UCSD-AML1 (cell line): Measurements from ENCODE around the gene COA7.

Source experiments
- DNase-seq: peaks from one replicate; lab custom pipeline; 2025; ENCODE audit not compliant: unreplicated experiment; lab: John Stamatoyannopoulos, UW

The COA7 gene

GRCh38 chr1:52670604-52671003 is 27.5 kb downstream of the COA7 start:
- DNase-seq: no peak

- no peak for DNase-seq
Observed at GRCh38 chr1:52669696-52670095, 28.5 kb downstream of the COA7 start.

DNA sequence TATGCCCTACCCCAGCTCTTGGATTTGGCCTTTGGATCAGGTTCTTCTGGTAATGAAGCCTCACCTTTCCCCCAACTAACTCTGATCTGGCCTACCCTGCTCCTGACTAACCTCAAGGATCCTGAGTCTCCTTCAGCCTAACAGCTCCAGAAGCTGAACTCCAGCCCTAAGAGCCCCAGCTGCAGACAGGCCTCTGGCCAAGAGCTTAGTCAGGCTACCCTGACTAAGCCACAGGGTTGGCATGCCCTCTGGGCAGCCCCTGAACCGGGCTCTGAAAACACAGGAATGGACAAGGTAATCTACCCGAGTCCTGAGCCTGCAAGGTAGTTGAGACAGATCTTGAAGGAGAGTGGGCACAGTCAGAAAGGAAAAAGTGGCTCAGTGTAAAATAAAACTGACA is 29.4 kb downstream of the COA7 start:
- DNase-seq: no peak

GRCh38 chr1:52667984-52668383 is 30.2 kb downstream of the COA7 start:
- DNase-seq: no peak

DNA sequence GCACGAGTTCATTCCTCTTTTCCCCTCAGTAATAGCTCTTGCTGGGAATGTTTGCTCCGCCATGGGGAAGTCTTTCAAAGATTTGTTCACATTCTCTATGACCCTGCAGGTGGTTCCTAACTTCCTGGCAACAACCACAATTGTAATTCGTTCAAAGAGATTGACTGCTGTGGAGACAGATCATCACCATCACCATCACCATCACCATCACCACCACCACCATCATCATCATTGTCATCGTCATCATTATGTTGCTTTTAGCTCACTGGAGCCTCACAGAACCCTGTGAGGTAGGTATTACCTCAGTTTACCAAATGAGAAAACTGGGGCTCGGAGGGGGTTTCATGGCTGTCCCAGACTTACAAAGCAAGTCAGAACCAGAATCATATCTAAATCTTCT is 30.9 kb downstream of the COA7 start:
- DNase-seq: no peak

- DNase-seq: no peak
Observed at GRCh38 chr1:52665006-52665941, 32.9 kb downstream of the COA7 start.

GRCh38 chr1:52663716-52664115 is 34.4 kb downstream of the COA7 start:
- DNase-seq: no peak

- no peak for DNase-seq
Observed at GRCh38 chr1:52662645-52663313, 35.4 kb downstream of the COA7 start.

- no peak for DNase-seq
Observed at GRCh38 chr1:52660807-52661206, 37.3 kb downstream of the COA7 start.

DNA sequence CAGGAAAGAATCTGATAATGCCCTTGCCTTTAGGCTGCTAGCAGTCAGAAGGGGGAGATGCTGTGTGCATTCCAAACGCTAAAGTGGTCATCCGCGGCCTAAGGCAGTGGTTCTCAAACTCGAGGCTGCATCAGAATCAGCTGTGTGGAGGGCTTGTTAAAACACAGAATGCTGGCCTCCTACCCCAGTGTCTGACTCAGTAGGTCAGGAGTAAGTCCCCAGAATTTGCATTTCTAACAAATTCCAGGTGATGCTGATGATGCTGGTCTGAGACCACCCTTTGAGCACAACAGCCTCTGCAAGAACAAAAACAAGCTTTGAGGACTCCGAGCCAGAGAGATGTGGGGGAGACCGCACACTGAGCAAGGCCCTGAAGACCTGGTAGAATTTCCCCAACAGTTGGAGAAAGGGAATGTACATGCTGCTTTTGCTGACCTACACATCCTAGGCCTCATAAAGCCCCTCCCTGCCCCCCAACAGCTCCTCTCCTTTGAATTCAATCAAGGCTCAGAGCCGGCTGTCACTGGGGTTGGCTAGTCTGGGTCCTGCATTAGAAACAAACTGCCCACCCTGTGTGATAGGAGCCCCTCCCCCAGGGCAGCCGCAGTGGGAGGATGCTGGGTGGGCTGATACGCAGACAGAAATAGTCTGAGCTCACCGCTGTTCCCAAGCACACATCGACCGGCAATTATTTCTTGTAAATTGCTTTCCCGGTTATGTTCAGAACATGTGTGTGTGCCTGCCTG is 38.1 kb downstream of the COA7 start:
- DNase-seq: no peak

- DNase-seq: no peak
Observed at GRCh38 chr1:52659356-52659755, 38.8 kb downstream of the COA7 start.

GRCh38 chr1:52658795-52659194 is 39.4 kb downstream of the COA7 start:
- no peak for DNase-seq

DNA sequence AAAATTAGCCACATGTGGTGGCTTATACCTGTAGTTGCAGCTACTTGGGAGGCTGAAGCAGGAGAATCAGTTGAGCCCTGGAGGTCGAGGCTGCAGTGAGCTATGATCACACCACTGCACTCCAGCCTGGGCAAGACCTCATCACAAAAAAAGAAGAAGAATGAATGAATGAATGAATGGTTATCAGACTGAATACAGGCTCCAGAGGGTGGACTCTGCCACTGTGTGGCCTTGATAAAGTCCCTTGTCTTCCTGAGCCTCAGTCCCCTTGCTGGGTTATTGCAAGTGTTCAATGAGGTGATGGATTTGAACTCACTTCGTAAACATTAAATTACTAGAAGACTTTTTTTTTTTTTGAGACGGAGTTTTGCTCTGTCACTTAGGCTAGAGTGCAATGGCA is 40.4 kb downstream of the COA7 start:
- DNase-seq: no peak

DNA sequence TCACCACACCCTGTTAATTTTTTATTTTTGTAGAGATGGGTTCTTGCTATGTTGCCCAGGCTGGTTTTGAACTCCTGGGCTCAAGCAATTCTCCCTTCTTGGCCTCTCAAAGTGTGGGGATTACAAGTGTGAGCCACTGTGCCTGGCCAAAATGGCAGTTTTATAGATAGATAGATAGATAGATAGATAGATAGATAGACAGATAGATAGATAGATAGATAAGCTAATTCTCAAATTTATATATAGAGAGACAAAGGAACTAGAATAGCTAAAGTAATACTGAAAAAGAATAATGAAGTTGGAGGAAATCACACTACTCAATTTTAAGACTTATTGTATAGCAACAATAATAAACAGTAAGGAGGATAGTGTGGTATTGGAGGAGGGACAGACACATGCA is 44.1 kb downstream of the COA7 start:
- DNase-seq: no peak

DNA sequence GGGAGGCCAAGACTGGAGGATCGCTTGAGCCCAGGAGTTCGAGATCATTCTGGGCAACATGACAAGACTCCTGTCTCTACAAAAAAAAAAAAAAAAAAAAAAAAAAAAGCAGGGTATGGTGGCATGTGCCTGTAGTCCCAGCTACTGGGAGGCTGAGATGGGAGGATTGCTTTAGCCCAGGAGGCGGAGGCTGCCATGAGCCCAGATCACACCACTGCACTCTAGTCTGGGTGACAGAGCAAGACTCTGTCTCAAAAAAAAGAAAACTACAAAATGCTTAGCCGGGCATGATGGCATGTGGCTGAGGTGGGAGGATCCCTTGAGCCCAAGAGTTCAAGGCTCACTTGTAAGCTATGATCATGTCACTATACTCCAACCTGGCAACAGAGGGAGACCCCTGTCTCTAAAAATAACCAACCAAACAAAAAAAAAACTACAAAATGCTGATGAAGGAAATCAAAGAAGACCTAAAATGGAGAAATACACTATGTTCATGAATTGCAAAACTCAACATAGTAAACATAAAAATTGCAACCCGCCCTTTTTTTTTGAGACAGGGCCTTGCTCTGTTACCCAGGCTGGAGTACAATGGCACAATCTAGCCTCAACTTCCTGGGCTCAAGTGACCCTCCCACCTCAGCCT is 44.8 kb downstream of the COA7 start:
- no peak for DNase-seq

DNA sequence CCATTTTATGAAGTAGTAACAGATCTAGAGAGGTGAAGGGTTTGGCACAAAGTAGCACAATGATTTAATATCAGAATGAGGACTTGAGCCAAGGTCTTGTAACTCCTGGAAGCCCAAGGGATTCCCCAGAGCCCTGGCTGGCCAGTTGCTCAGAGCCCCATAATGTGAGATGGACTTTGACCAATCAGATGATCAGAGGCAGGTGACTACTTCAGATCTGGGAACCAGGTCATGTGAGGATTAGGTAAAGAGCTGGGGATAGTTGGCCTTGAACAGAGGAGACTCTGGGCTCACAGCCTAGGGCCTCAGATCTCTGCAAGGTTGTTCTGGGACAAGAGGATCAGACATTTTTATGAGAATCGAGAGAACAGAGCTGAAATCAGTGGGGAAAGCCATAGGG is 46.2 kb downstream of the COA7 start:
- DNase-seq: no peak

DNA sequence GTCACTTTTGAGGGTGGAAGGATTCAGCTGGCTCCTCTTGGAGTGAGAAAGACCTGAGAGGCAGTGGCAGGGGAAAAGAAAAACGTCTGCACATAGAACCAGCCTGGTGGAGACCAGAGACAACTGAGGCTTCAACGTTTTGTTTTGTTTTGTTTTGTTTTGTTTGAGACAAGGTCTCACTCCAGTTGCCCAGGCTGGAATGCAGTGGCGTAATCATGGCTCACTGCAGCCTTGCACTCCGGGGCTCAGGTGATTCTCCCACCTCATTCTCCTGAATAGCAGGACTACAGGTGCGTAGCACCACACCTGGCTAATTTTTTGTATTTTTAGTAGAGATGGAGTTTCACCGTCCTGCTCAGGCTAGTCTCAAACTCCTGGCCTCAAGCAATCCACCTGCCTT is 52.9 kb downstream of the COA7 start:
- DNase-seq: no peak

DNA sequence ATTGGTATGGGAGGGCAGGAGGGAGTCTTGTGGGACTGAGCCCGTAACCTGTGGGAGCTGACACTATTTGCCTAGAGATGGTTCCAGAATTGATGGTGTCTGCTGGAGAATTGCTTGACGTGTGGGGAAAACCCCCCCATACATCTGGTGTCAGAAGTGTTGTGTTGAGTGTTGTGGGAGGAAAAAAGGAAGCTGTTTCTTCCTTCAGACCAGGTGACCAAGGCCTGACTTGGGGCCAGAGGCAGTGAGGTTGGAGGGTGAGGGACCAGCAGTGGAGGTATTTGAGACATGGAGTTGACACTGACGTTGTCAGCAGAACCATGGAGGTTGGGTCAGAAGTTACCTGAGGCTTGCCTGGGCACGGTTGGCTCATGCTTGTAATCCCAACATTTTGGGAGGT is 56.8 kb downstream of the COA7 start:
- DNase-seq: no peak

DNA sequence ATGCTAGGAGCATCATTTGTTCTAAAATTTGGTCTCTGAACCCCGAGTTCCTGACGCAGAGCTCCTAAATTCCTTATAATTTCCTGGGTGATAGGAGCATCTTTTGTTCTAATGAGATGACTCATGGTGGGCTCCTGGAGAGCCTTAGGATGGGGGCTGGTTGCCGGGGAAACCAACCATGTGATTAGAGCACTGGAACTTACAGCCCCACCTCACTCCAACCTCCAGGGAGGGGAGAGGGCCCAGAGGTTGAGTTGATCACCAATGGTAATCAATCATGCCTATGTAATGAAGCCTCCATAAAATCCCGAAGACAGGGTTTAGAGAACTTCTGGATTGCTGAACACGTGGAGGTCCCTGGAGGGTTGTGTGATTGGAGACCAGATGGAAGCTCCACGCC is 57.5 kb downstream of the COA7 start:
- no peak for DNase-seq

GRCh38 chr1:52637946-52638345 is 60.2 kb downstream of the COA7 start:
- DNase-seq: no peak
